Panc1 (cell line): ENCODE data around the gene KRT78. TPM values are rescaled to one million over a fixed set of nuclear protein-coding genes. Genes with fewer than 3 reads are reported as not detected.

Experiments used
- ATAC-seq: fragments of 200-7000 bp; cut with Tn5 transposase; 2 replicates; pipeline ENCODE4 v1.9.1; 2020; ENCODE audit warnings: mild to moderate bottlenecking, moderate library complexity
- BruUV-seq: library from RNA; stranded (reverse); fragments of 400-500 nt; replicated peaks from 2 replicates; lab custom pipeline; 2021; lab: Mats Ljungman, UMichigan
- CTCF ChIA-PET: fragments of 300-600 bp; sonication (Branson Sonifier 250); formaldehyde crosslinking; loops from one replicate; lab custom pipeline; 2022; ENCODE audit warnings: antibody characterized with exemption; lab: Charles Lee
- POLR2A ChIA-PET: fragments of 300-600 bp; sonication (Branson Sonifier 250); formaldehyde crosslinking; loops from one replicate; lab custom pipeline; 2022; ENCODE audit warnings: antibody characterized with exemption; lab: Charles Lee
- DNase-seq: peaks from one replicate; pipeline ENCODE4 v3.0.0-alpha.2; 2010; ENCODE audit warnings: low read depth, low spot score
- H3K27ac ChIP-seq: 2 replicates; pipeline ENCODE4 v1.5.1; 2011; ENCODE audit warnings: mild to moderate bottlenecking, low read length, inconsistent platforms
- H3K27me3 ChIP-seq: fragments of 200-500 bp; sonication (Bioruptor generic); 2 replicates; pipeline ENCODE4 v1.6.0; 2014; ENCODE audit warnings: low read length, inconsistent platforms; ENCODE audit not compliant: control insufficient read depth, insufficient read depth
- H3K36me3 ChIP-seq: fragments of 200-500 bp; sonication (Bioruptor generic); 2 replicates; pipeline ENCODE4 v1.5.1; 2014; ENCODE audit warnings: inconsistent platforms, mild to moderate bottlenecking, low read length, moderate library complexity; ENCODE audit not compliant: control insufficient read depth, insufficient read depth
- H3K4me1 ChIP-seq: 2 replicates; pipeline ENCODE4 v1.5.1; 2011; ENCODE audit warnings: inconsistent platforms, mild to moderate bottlenecking, low read length, moderate library complexity; ENCODE audit not compliant: control insufficient read depth, insufficient read depth
- H3K4me3 ChIP-seq, 2 experiments: 2 replicates each; pipeline ENCODE4 v1.5.1; 2011 to 2012; ENCODE audit warnings: low read depth in 2 of 2, low read length in 2 of 2, mild to moderate bottlenecking in 2 of 2, inconsistent platforms in 1 of 2, moderate library complexity in 1 of 2
- H3K9me3 ChIP-seq: fragments of 200-500 bp; sonication (Bioruptor generic); 2 replicates; pipeline ENCODE4 v1.5.1; 2014; ENCODE audit warnings: low read depth, mild to moderate bottlenecking, inconsistent platforms, low read length, moderate library complexity; ENCODE audit not compliant: control insufficient read depth, insufficient read depth
- CTCF ChIP-seq: fragments of 450-650 bp; IDR thresholded peaks from 2 replicates; pipeline ENCODE4 v1.5.1; 2017; ENCODE audit warnings: mild to moderate bottlenecking
- POLR2AphosphoS5 ChIP-seq: IDR thresholded peaks from 2 replicates; pipeline ENCODE4 v1.6.1; 2012; ENCODE audit warnings: mild to moderate bottlenecking, low read depth, low read length, moderate library complexity
- REST ChIP-seq, 2 experiments: IDR thresholded peaks; 2 replicates each; pipeline ENCODE4 v1.6.1; 2011 to 2012; ENCODE audit warnings: low read depth in 2 of 2, control low read depth in 1 of 2, low read length in 1 of 2, mild to moderate bottlenecking in 1 of 2, moderate library complexity in 1 of 2; ENCODE audit not compliant: insufficient read depth in 1 of 2
- SIN3A ChIP-seq: IDR thresholded peaks from 2 replicates; pipeline ENCODE4 v1.6.1; 2012; ENCODE audit warnings: low read depth, mild to moderate bottlenecking, low read length, moderate library complexity, borderline replicate concordance; ENCODE audit not compliant: insufficient read depth
- TCF7L2 ChIP-seq: IDR thresholded peaks from 2 replicates; pipeline ENCODE4 v1.6.1; 2011; ENCODE audit warnings: mild to moderate bottlenecking, low read depth, low read length, inconsistent platforms
- in situ Hi-C: cut with HindIII; loops from 2 replicates; pipeline ENCODE4 v1.10.0; 2016; ENCODE audit warnings: low sequenced_read_pairs, low pct_unique_long_range_greater_than_20kb
- intact Hi-C: fragments of 100-400 bp; cut with micrococcal nuclease; formaldehyde crosslinking; loops from one replicate; pipeline ENCODE4 v1.10.0; 2022; ENCODE audit not compliant: unreplicated experiment
- total RNA-seq: library from RNA; stranded (reverse); gene quantifications from one replicate; pipeline ENCODE4 v1.2.1, GENCODE V29; 2021; ENCODE audit not compliant: unreplicated experiment

KRT78 gene
- total RNA-seq, 1 experiment from 2014 or later, result not detected

- intact Hi-C loops (no loop called here), in situ Hi-C loops (no loop called here)
- no peak overlapping the region for H3K4me3 ChIP-seq
- H3K36me3 ChIP-seq, result no peaks in the 10 kb centered on the region
- no peak for ATAC-seq
- no peak for DNase-seq
- no peak for TF ChIP-seq SIN3A
- TF ChIP-seq POLR2AphosphoS5, result no peak
- TF ChIP-seq REST (IDR thresholded peaks at IDR 0.05; ENCODE audit: insufficient read depth in 1 of 2, low read depth in 2 of 2, low read length in 1 of 2), result no peak
- no peak for TF ChIP-seq CTCF
- no peak for TF ChIP-seq TCF7L2
- BruUV-seq, result no TSS peak
- CTCF ChIA-PET, result no interaction called here
- POLR2A ChIA-PET, result no interaction called here
- peaks cover 7% of the 10 kb centered on the region for H3K4me1 ChIP-seq
- no peak overlapping the region for H3K27ac ChIP-seq
- no peaks in the 10 kb centered on the region for H3K9me3 ChIP-seq
- H3K27me3 ChIP-seq, result no peaks in the 10 kb centered on the region
These were observed 28.3 kb downstream of the KRT78 start for GRCh38 chr12:52820521-52820920.

- H3K4me3 ChIP-seq, result no peak overlapping the region
- intact Hi-C loops, result no loop called here
- ChIA-PET POLR2A (no interaction called here), CTCF (no interaction called here)
- TF ChIP-seq REST (IDR thresholded peaks at IDR 0.05; ENCODE audit: insufficient read depth in 1 of 2, low read depth in 2 of 2, low read length in 1 of 2) (no peak), TCF7L2 (no peak), SIN3A (no peak), POLR2AphosphoS5 (no peak), CTCF (no peak)
- no peaks in the 10 kb centered on the region for H3K27me3 ChIP-seq
- H3K9me3 ChIP-seq, result no peaks in the 10 kb centered on the region
- in situ Hi-C loops, result no loop called here
- no peak overlapping the region for H3K27ac ChIP-seq
- H3K4me1 ChIP-seq, result peaks cover 7% of the 10 kb centered on the region
- no peak for ATAC-seq
- no peaks in the 10 kb centered on the region for H3K36me3 ChIP-seq
- DNase-seq, result no peak
- no TSS peak for BruUV-seq
These were observed 28.9 kb downstream of the KRT78 start for GRCh38 chr12:52819731-52820510.
